Left lung (tissue), 10 donors: ENCODE measurements around the gene PWWP2B. TPM values are rescaled to one million over a fixed set of nuclear protein-coding genes. Genes with fewer than 3 reads are reported as not detected.

Experiments used
- ATAC-seq: fragments of 200-7000 bp; cut with Tn5 transposase; one replicate; pipeline ENCODE4 v1.9.1; 2020; ENCODE audit warnings: moderate library complexity
- DNase-seq, 4 donors: peaks; one replicate each; pipeline ENCODE4 v3.0.0-alpha.2; 2013 to 2020
- H3K27ac ChIP-seq, 2 donors: fragments of 200-600 bp; sonication (generic) in 1 of 2; one replicate each; pipeline versions ENCODE4 v1.5.0 to v1.8.0; 2020 to 2021
- H3K27me3 ChIP-seq, 2 donors: fragments of 200-600 bp; sonication (generic) in 1 of 2; one replicate each; pipeline versions ENCODE4 v1.5.0 to v1.8.0; 2020 to 2021
- H3K36me3 ChIP-seq, 2 donors: fragments of 200-600 bp; sonication (generic) in 1 of 2; one replicate each; pipeline versions ENCODE4 v1.5.0 to v1.8.0; 2020 to 2021
- H3K4me1 ChIP-seq, 2 donors: fragments of 200-600 bp; one replicate each; pipeline ENCODE4 v1.8.0; 2021
- H3K4me3 ChIP-seq, 2 donors: fragments of 200-600 bp; sonication (generic) in 1 of 2; one replicate each; pipeline versions ENCODE4 v1.5.0 to v1.8.0; 2020 to 2021; ENCODE audit warnings: mild to moderate bottlenecking in 1 of 2
- H3K9me3 ChIP-seq, 2 donors: fragments of 200-600 bp; sonication (generic) in 1 of 2; one replicate each; pipeline versions ENCODE4 v1.5.0 to v1.8.0; 2020 to 2021
- CTCF ChIP-seq, 2 donors: fragments of 200-600 bp; sonication (generic) in 1 of 2; IDR thresholded peaks; one replicate each; pipeline versions ENCODE4 v1.5.0 to v1.8.0; 2021; ENCODE audit warnings: antibody characterized with exemption in 2 of 2
- intact Hi-C, 2 donors: fragments of 100-400 bp; cut with DNase I; formaldehyde crosslinking; loops; one replicate each; pipeline versions ENCODE4 v1.11.2 to v1.14.2; 2022
- polyA plus RNA-seq, 6 donors: library from polyadenylated mRNA; unstranded; fragments of 120-200 nt; gene quantifications; one replicate each; pipeline ENCODE4 v1.2.1, GENCODE V29; 2013; ENCODE audit not compliant: insufficient read length in 6 of 6
- total RNA-seq, 2 donors: library from RNA; stranded (reverse); fragmentation: NEBNext Ultra II Directional; extraction: Animal tissue kit (Norgen Biotek cat#: 25700); gene quantifications; one replicate each; pipeline ENCODE4 v1.2.1, GENCODE V29; 2021
- donor health status: DM: no; HTN: yes; CAD: no.
- donor health status: DM: no; HTN: no; CAD: no.

Gene PWWP2B
- total and polyA plus RNA-seq, 8 donors = 8.4 to 23.2 (median 11.0) TPM

GRCh38 chr10:132392811-132393694 is 3.9 kb upstream of the PWWP2B start:
- peaks cover 7 to 33% of the 10 kb centered on the region in 2 donors for H3K4me1 ChIP-seq
- no peak overlapping the region for H3K4me3 ChIP-seq
- H3K9me3 ChIP-seq = no peaks in the 10 kb centered on the region
- no peaks in the 10 kb centered on the region for H3K27me3 ChIP-seq
- DNase-seq (peak in 1 of 4 donors; percentile 60), ATAC-seq (no peak)
- H3K27ac ChIP-seq = no peak overlapping the region
- no peak for TF ChIP-seq CTCF (IDR thresholded peaks at IDR 0.05)
- intact Hi-C loops = no loop called here
- H3K36me3 ChIP-seq = no peaks in the 10 kb centered on the region

- Histone ChIP-seq H3K27me3 (no peaks in the 10 kb centered on the region), H3K36me3 (no peaks in the 10 kb centered on the region), H3K4me3 (no peak overlapping the region), H3K4me1 (peaks cover 14 to 39% of the 10 kb centered on the region in 2 donors), H3K9me3 (no peaks in the 10 kb centered on the region), H3K27ac (no peak overlapping the region)
- intact Hi-C loops = no loop called here
- TF ChIP-seq CTCF (IDR thresholded peaks at IDR 0.05) = no peak
- ATAC-seq = no peak
- DNase-seq = peak in 1 of 4 donors; percentile 46
Measured at GRCh38 chr10:132393695-132394181, 3.3 kb upstream of the PWWP2B start.

- H3K36me3 ChIP-seq = no peaks in the 10 kb centered on the region
- no peak overlapping the region for H3K27ac ChIP-seq
- no peaks in the 10 kb centered on the region for H3K9me3 ChIP-seq
- H3K27me3 ChIP-seq = no peaks in the 10 kb centered on the region
- H3K4me1 ChIP-seq = peaks cover 18 to 39% of the 10 kb centered on the region in 2 donors
- no peak for TF ChIP-seq CTCF (IDR thresholded peaks at IDR 0.05)
- intact Hi-C loops = no loop called here
- DNase-seq = peak in 1 of 4 donors; percentile 63
- no peak for ATAC-seq
- H3K4me3 ChIP-seq = no peak overlapping the region
Measured at GRCh38 chr10:132394201-132394811, 2.7 kb upstream of the PWWP2B start.

- Histone ChIP-seq H3K9me3 (no peaks in the 10 kb centered on the region), H3K4me1 (peaks cover 19 to 42% of the 10 kb centered on the region in 2 donors), H3K4me3 (peak overlapping the region in 1 of 2 donors; percentile 72), H3K36me3 (no peaks in the 10 kb centered on the region), H3K27ac (peak overlapping the region; percentile 88 to 92), H3K27me3 (no peaks in the 10 kb centered on the region)
- ATAC-seq (peak; percentile 0), DNase-seq (peak in 1 of 4 donors; percentile 79)
- no peak for TF ChIP-seq CTCF (IDR thresholded peaks at IDR 0.05)
- intact Hi-C loops = no loop called here
Measured at GRCh38 chr10:132394936-132395703, 1.9 kb upstream of the PWWP2B start.
